DMS53 (cell line): ENCODE results near the gene SCN4A.

Experiments used
- DNase-seq: peaks from one replicate; lab custom pipeline; 2025; lab: John Stamatoyannopoulos, UW

The SCN4A gene

GRCh38 chr17:63955232-63955631 lies 17.5 kb downstream of the SCN4A start:
- DNase-seq: peak; percentile 17

DNA sequence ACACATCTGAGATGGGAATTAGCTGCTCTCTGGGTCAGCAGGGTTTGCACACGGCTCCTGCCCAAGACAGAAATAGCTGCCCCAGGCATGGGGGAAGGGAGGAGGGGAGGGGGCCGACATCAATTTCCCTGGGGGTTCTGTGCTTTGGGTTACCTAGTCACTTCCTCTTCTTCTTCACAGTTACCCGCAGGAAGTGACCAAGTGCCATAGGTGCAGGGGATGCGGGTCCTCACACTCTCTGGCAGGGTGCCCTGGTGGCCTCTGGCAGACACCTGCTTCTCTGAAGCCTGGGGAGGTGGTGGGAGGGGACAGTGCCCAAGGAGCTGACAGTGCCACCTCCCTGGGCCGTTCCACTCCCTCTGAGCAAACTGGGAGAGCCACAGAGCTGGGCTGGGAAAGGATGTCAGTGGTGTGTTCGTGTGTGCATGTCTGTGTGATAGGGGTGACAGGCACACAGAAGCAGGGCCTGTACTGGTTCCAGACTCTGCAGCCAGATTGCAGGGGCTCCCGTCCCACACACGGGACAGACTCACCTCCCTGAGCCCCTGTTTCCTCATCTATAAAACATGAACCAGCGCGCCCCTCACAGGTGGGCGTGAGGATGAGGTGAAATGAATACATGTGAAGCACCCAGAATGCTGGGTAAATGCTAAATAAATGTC lies 18.2 kb downstream of the SCN4A start:
- DNase-seq: peak; percentile 59

GRCh38 chr17:63950940-63951907 lies 21.5 kb downstream of the SCN4A start:
- DNase-seq: peak; percentile 76

- DNase-seq: no peak
Observed at GRCh38 chr17:63949576-63950250, 23.0 kb downstream of the SCN4A start.

DNA sequence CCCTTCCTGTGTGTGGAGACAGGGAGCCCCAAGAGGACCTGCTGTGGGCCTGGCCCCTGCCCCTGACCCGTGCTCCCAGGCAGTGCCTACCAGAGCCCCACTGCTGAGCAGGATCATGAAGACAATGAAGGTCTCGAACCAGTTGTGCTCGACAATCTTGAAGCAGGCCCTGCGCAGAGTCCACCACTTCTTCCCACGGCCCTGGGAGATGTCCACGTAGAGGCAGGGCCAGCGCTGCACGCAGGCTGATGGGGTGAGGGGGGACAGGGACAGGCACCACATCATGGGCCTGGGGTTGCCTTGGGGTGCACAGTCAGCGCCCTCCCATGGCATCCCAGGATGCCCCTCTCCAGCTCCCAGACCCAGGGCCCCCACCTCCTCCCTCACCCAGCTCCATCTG lies 24.2 kb downstream of the SCN4A start:
- no peak for DNase-seq

DNA sequence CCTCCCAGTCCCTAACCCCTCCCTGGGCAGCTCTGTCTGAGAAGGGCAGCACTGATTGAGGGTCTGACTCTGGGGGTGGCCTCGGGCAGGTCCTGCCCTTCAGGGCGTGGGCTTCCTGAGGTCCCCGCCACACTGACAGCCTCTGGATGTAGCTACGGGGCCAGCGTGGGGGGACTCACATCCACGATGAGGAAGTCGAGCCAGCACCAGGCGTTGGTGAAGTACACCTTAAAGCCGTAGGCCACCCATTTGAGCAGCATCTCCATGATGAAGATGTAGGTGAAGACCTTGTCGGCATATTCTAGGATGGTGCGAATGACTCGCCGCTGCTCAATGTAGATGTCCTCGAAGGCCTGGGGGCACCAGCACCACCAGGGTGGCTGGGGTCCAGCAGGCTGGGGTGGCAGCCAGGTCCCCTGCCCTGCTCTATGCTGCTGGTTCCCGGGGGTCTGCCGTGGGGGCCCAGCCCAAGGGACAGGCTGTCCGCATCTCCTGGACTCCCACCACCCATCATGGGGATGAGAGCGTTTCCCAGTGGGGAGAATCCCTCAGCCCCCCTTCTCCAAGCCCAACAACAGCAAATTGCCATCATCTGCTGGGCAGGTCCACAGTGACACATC lies 24.9 kb downstream of the SCN4A start:
- no peak for DNase-seq

DNA sequence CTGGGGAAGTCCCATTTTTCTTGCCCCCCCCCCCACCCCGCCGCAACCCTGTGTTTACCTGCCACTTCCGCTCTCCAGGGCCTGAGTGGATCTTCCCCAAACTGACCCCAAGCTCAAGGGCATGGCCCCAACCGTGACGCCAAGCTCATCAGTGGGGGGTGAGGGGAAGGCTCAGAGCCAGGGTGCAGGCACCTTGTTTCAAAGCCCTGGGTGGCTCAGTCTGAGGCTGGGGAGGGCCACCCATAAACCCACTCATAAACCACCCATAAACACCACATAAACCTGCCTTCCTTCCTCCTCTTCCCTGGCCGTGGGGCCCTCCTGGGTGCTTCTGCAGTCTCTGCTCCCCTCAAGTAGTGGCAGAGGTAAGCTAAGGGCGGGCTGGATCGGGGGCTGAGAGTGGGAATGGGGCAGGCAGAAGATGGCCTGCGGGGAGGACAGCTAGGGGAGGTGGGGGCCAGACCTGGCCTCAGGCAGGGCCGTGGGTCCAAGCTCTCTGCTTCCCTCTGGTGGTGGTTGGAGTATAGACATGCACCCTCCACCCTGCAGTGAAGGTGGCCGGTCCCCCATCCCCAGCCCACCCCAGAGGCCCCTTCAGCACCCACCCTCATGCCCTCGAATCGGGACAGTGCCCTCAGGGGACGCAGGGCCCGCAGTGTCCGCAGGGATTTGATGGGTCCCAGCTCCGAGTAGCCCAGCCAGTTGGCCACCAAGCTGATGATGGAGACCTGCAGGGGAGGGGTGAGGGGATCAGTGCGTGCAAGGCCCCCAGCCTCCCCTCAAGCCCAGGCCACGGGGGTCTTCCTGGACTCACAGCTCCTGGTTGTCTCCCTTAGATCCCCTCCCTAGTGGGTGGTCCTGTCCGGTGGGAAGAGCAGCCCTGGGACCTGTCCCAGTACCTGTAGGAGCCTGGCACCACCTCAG lies 26.0 kb downstream of the SCN4A start:
- peak; percentile 72 for DNase-seq

DNA sequence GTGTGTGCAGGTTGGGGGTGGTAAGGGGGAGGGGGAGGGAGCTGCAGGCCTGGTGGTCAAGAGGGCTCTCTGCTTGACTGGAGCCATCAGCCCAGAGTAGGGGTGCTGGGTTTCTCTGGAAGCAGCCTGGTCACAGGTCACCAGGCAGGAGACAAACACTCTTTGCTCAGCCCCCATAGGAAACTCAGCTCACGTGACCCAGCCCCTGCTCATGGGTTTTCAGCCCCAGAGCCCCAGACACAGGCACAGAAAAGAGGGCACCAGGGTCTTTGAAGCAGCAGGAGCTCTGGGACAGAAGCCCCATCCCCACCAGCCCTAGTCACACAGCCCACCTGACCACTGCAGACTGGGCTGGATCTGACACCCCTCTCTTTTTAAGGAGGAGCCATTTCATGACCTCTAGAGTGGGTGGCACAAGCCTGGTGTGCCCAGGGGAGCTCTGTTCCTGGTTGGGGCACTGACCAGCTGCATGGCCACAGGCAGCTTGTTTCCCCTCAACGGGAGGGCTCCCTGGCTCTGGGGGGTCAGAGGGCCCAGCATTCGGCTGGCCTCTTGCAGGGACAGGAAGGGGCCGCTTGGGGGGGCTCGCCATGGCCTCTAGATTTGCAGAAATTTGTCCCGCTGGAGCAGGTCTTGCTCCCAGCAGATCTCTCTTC lies 26.8 kb downstream of the SCN4A start:
- DNase-seq: no peak

DNA sequence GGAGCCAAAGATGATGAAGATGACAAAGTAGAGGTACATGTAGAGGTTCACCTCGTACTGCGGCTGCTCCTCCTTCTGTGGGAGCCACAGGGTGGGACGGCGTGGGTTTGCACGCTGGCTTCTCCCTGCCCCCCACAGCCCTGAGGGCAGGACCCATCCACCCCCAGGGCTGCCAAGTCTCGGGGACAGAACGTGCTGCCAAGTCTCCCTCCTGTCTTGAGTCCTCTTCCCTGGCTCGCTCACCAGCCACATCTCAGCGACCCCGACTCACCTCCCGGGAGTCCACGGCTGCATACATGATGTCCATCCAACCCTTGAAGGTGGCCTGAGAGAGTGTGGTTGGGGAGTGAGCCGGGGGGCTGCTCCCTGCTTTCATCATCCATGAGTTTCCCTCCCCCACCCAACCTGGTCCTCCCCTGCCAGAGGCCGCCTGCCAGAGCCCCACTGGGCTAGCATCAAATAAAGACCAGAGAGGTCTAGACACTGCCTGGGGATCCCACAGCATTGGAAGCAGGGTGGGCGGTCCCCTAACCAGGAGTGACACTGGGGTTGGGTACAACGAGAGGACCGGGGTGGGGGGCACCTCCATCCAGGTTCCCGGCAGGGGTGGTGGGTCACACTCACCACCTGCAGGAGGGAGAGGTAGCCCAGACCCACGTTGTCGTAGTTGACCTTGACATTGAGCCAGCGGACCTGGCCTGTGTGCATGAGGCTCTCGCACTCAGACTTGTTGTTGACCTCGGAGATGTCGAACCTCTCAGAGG lies 27.8 kb downstream of the SCN4A start:
- DNase-seq: no peak

DNA sequence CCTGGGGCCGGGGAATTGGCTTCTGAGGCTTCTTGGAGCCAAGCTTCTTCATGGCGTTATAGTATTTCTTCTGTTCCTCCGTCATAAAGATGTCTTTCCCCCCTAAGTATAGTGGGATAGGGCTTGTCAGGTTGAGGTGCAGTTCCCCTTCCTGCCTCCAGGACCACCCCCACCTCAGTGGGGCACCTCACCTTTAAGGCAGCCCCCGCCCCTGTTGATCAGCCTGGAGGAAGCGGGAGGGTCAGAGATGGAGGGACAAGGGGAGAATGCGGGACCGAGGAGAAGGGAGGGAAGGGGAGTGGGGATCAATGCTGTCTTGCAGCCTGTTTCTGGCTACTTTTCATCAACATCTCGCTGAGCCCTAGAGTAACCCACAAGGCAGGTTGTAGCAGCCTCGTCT lies 29.0 kb downstream of the SCN4A start:
- no peak for DNase-seq

- no peak for DNase-seq
Observed at GRCh38 chr17:63942309-63942985, 30.3 kb downstream of the SCN4A start.

- DNase-seq: no peak
Observed at GRCh38 chr17:63941751-63942150, 31.0 kb downstream of the SCN4A start.

- no peak for DNase-seq
Observed at GRCh38 chr17:63941162-63941561, 31.6 kb downstream of the SCN4A start.

GRCh38 chr17:63940584-63940983 lies 32.1 kb downstream of the SCN4A start:
- no peak for DNase-seq

DNA sequence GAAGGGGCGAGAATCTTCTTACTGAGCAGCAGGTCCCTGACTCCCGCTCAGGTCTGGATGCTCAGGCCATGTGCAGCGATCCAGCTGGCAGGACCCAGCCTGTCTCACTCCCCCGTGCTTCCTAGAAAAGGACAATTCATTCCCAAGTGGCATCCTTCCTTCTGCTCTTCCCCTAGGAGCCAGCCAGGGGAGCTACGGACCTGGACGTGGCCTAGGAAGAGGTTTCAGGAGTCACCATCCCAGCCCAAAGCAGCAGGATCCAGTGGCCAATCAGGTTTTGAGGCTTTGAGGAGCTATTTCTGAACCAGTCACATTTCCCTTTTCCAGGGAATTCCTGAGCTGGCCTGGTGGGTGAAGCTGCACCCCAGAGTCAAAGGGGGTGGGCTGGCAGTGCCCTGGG lies 32.8 kb downstream of the SCN4A start:
- DNase-seq: no peak

DNA sequence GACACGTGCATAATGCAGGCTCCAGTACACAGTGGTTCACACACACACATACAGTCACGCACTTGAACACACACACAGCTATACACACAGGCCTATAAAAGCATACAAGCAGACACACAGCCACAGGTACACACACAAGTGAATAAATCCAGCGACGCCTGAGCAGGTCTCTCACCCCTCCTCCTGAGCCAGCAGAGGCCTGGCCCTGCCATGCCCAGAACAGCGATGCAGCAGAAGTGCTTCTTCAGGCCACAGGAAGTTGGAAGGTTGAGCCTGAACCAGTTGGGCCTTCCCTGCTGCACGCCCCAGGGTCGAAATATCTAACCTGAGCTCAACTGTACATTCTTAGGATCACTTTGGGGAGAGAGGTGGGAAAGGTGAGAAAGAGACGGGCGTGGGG lies 33.3 kb downstream of the SCN4A start:
- no peak for DNase-seq

DNA sequence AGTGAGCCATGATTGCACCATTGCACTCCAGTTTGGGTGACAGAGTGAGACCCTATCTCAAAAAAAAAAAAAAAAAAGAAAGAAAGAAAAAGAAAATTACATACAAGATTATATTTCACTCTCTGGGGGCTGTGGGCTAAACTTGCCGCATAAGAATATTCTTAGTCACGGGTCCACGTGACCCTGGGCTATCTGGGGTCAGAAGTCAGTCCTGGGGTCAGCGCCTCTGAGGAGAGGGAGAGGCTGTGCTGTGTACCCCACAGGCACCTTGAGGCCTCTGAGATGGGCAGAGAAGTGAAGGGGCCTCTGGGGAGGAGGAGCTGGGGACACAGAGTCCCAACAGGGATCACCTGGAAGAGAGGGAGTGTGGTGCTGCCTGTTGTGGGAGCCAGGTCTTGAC lies 34.8 kb downstream of the SCN4A start:
- no peak for DNase-seq

DNA sequence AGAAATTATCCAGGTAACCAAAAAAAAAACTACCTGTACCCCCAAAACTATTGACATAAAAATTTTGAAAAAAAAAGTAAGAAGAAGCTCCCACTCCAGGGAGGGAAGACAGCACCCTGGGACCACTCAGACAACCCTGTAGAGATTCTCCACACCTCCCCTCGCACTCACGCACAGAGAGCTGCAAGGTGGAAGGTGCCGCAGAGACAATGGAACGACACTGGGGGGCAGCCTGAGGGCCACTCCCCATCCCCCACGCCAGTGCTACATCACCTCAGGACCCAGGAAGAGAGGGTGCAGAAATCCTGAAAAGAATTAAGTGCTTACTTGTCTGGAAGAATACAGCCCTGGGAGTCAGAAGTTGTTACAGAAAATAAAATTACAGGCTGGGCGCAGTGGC lies 35.4 kb downstream of the SCN4A start:
- no peak for DNase-seq
